Measurements from ENCODE around the gene FSTL3. TPM values are rescaled to one million over a fixed set of nuclear protein-coding genes. Genes with fewer than 3 reads are reported as not detected.

The FSTL3 gene
- total RNA-seq, 1 donor from 2014 or later = 56.1 TPM

DNA sequence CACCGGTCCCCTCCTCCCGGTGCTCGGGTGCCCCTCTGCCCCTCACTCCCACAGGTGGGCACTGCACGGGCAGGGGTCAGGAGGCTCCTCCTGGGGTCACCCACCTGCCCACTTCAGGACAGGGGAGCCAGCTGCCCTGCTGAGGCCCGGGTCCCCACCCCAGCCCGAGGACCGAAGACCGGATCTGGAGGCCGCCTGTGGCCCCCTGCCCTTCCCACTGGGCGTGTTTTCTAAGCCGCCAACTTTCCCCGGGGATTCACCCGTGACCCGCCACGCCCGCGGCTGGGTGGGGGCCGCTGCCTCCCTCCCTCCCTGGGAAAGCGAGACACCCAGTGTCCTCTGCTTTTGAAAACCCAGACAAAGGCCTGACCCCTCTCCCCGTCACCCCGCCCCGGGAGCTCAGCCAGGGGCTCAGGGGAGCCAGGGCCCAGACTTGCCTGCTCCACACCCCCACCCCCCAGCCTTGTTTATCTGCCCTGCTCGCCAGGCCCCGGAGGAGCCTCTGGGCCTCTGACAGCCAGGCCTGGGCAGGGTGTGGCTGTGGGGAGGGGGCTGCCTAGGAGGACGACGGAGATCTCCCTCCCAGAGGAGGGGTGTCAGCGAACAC, 33.9 kb downstream of the FSTL3 start:
- DNase-seq = peak; percentile 78
- H3K27ac ChIP-seq (replicated peaks) = peak overlapping the region; percentile 94

DNA sequence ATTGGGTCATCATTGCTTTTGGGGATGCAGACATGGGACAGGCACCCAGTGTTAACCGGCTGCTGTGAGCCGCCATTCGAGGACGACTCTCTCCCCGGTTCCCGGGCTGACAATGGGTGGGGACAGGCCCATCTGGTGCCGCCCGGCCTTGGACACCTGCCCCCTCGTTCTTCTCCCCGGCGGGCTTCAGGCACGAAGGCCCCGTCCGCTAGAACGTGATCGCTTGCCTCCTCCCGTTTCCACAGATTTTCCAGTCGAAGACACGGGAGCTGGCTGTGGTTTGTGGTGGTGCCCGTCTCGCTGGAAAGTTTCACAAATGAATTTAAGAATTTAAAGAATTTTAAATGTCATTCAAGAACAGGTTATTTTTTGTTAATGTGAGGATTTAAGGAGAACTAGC, 34.6 kb downstream of the FSTL3 start:
- H3K27ac ChIP-seq (replicated peaks) = peak overlapping the region; percentile 94
- peak; percentile 41 for DNase-seq
- peaks cover 12% of the 10 kb centered on the region for H3K36me3 ChIP-seq
- intact Hi-C loops (cut with micrococcal nuclease) = no loop called here
- H3K27me3 ChIP-seq (ENCODE audit: low read depth) = peaks cover 12% of the 10 kb centered on the region
- H3K9me3 ChIP-seq (replicated peaks) = peaks cover 12% of the 10 kb centered on the region
- H3K4me1 ChIP-seq = peaks cover 40% of the 10 kb centered on the region
- TF ChIP-seq, protein P1, sequence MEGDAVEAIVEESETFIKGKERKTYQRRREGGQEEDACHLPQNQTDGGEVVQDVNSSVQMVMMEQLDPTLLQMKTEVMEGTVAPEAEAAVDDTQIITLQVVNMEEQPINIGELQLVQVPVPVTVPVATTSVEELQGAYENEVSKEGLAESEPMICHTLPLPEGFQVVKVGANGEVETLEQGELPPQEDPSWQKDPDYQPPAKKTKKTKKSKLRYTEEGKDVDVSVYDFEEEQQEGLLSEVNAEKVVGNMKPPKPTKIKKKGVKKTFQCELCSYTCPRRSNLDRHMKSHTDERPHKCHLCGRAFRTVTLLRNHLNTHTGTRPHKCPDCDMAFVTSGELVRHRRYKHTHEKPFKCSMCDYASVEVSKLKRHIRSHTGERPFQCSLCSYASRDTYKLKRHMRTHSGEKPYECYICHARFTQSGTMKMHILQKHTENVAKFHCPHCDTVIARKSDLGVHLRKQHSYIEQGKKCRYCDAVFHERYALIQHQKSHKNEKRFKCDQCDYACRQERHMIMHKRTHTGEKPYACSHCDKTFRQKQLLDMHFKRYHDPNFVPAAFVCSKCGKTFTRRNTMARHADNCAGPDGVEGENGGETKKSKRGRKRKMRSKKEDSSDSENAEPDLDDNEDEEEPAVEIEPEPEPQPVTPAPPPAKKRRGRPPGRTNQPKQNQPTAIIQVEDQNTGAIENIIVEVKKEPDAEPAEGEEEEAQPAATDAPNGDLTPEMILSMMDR (IDR thresholded peaks at IDR 0.05; ENCODE audit: borderline replicate concordance) = no peak
- peak overlapping the region; percentile 87 for H3K4me3 ChIP-seq

More for the DNA sequence above, 33.9 kb downstream of the FSTL3 start:
- peaks cover 5% of the 10 kb centered on the region for H3K36me3 ChIP-seq
- intact Hi-C loops (cut with micrococcal nuclease) = no loop called here
- H3K9me3 ChIP-seq (replicated peaks) = peaks cover 5% of the 10 kb centered on the region
- peaks cover 40% of the 10 kb centered on the region for H3K4me1 ChIP-seq
- peak overlapping the region; percentile 87 for H3K4me3 ChIP-seq
- H3K27me3 ChIP-seq (ENCODE audit: low read depth) = peaks cover 14% of the 10 kb centered on the region
- TF ChIP-seq, protein P1 (IDR thresholded peaks at IDR 0.05; ENCODE audit: borderline replicate concordance) = no peak

DNA sequence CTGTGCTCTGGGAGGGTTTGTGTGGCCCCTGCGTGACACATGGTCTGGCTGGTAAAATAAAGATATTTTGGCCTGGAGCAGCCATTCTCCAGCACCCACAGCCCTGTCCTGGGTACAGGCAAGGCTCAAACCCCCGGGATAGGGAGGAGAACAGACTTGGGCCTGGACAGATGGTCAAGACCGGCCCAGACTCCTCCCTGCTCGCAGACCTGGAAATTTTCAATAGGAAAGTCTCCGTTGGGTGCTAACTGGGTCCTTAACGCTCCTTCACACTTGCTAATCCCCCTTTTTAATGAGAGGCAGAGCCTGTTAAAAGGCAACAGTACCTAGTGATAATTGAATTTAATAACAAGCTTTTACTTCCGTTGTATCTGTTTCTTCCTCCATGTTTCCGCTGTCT, 35.1 kb downstream of the FSTL3 start:
- DNase-seq = no peak
- intact Hi-C loops (cut with micrococcal nuclease) = no loop called here
- Histone ChIP-seq H3K27me3 (ENCODE audit: low read depth) (peaks cover 12% of the 10 kb centered on the region), H3K36me3 (peaks cover 12% of the 10 kb centered on the region), H3K27ac (replicated peaks) (peak overlapping the region; percentile 94), H3K4me3 (peak overlapping the region; percentile 87), H3K4me1 (peaks cover 40% of the 10 kb centered on the region), H3K9me3 (replicated peaks) (peaks cover 12% of the 10 kb centered on the region)
- TF ChIP-seq, protein P1 (IDR thresholded peaks at IDR 0.05; ENCODE audit: borderline replicate concordance) = no peak

DNA sequence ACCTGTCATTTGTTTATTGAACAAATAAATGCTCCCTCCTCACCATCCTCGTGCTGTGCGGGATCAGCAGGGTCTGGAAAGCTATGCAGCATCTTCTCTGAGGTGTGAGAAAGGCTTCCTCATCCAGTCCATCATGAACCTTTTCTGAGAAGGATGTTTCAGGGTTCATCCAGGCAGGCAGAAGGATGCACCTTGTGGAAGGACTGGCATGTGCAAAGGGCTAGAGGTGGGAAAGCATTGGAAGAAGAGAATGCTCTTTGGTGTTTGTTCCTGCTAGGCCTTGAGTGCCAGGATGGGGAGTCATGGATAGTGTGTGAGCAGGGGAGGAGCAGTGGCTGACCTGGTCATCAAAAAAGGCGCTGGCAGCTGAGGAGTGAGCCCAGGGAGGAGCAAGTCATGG, 39.2 kb downstream of the FSTL3 start:
- DNase-seq = no peak
- Histone ChIP-seq H3K27ac (replicated peaks) (no peak overlapping the region), H3K9me3 (replicated peaks) (peaks cover 9% of the 10 kb centered on the region), H3K4me3 (no peak overlapping the region), H3K27me3 (ENCODE audit: low read depth) (peaks cover 18% of the 10 kb centered on the region), H3K36me3 (peaks cover 12% of the 10 kb centered on the region), H3K4me1 (peaks cover 36% of the 10 kb centered on the region)
- intact Hi-C loops (cut with micrococcal nuclease) = no loop called here
- TF ChIP-seq, protein P1 (IDR thresholded peaks at IDR 0.05; ENCODE audit: borderline replicate concordance) = no peak

DNA sequence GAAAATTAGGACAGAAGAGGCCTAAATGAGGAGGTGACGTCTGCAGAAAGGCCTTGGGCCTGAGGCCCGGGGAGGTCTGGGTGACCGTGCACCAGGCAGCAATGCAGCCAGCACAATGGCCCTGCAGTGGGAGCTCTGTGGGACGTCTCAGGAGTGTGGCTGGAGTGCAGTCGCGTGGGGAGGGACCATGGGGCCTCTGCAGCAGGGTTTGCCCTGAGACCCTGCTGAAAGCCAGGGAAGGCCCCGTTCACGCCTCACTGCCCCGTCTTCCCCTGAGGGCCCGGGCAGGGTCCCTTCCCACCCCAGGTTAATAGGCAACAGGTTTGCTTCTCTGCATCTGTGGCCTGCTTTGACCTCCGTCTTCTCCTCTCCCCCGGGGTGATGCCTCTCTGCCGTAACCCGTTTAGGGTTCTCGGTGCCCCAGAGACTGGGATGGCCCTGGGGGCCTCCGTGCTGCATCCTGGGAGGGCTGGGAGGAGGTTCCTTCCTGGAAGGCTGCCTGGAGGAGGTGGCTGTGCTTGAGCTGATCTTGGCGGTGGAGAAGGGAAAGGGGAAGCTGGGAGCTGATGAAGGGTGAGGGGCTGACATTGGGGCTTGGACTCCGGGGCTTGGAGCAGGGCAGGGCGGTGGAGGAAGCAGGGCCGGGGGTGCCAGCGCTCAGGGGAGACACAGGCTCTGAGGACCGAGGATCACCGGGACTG, 42.2 kb downstream of the FSTL3 start:
- TF ChIP-seq, protein P1 (IDR thresholded peaks at IDR 0.05; ENCODE audit: borderline replicate concordance) = no peak
- peak overlapping the region; percentile 79 for H3K27ac ChIP-seq (replicated peaks)
- no peak for DNase-seq
- H3K9me3 ChIP-seq (replicated peaks) = peaks cover 9% of the 10 kb centered on the region
- peaks cover 34% of the 10 kb centered on the region for H3K27me3 ChIP-seq (ENCODE audit: low read depth)
- intact Hi-C loops (cut with micrococcal nuclease) = no loop called here
- peak overlapping the region; percentile 44 for H3K4me3 ChIP-seq
- H3K36me3 ChIP-seq = peaks cover 12% of the 10 kb centered on the region
- H3K4me1 ChIP-seq = peaks cover 53% of the 10 kb centered on the region
